Adrenal gland (tissue), 5 donors: ENCODE data around the gene C1orf226.

Experiments
- POLR2A ChIP-seq, 2 donors: fragments of 450-650 bp; IDR thresholded peaks; one replicate each; pipeline ENCODE4 v1.6.1; 2017; ENCODE audit warnings: antibody characterized with exemption in 2 of 2, mild to moderate bottlenecking in 2 of 2, moderate library complexity in 1 of 2
- TF ChIP-seq, protein P1 (sequence below), 6 experiments: fragments of 450-650 bp in 4 of 6; fragments of 200-600 bp in 2 of 6; sonication (generic) in 1 of 6; IDR thresholded peaks; 1 replicate in 5 of 6; 2 replicates in 1 of 6; pipeline versions ENCODE4 v1.5.1 to v1.8.0; 2016 to 2021; ENCODE audit warnings: antibody characterized with exemption in 6 of 6, mild to moderate bottlenecking in 2 of 6, moderate library complexity in 1 of 6
- donor health status: DM: no; HTN: no; CAD: no.

DNA sequence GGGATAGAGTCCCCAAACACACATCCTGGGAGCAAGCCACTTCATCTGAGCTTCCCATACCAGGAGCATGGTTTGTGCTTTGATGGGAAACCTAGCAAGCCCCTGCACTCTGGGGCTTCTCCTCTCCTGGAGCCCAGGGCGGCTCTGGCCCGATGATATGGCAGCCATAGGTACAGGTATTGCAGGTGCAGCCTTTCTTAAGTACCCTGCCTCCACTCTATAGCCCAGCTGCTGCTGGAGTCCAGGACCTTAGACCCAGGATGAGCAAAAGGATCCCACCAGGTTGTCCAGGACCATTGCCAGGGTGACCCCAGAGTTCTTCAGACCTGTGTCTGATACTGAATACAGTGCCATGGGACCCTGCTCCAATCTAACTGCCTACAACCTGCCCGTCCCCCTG is 4.2 kb downstream of the C1orf226 start:
- no peak for TF ChIP-seq POLR2A (IDR thresholded peaks at IDR 0.05)
- TF ChIP-seq, protein P1, sequence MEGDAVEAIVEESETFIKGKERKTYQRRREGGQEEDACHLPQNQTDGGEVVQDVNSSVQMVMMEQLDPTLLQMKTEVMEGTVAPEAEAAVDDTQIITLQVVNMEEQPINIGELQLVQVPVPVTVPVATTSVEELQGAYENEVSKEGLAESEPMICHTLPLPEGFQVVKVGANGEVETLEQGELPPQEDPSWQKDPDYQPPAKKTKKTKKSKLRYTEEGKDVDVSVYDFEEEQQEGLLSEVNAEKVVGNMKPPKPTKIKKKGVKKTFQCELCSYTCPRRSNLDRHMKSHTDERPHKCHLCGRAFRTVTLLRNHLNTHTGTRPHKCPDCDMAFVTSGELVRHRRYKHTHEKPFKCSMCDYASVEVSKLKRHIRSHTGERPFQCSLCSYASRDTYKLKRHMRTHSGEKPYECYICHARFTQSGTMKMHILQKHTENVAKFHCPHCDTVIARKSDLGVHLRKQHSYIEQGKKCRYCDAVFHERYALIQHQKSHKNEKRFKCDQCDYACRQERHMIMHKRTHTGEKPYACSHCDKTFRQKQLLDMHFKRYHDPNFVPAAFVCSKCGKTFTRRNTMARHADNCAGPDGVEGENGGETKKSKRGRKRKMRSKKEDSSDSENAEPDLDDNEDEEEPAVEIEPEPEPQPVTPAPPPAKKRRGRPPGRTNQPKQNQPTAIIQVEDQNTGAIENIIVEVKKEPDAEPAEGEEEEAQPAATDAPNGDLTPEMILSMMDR (IDR thresholded peaks at IDR 0.05) = no peak
